ENCODE data around the gene GSTM3.

Gene GSTM3

DNA sequence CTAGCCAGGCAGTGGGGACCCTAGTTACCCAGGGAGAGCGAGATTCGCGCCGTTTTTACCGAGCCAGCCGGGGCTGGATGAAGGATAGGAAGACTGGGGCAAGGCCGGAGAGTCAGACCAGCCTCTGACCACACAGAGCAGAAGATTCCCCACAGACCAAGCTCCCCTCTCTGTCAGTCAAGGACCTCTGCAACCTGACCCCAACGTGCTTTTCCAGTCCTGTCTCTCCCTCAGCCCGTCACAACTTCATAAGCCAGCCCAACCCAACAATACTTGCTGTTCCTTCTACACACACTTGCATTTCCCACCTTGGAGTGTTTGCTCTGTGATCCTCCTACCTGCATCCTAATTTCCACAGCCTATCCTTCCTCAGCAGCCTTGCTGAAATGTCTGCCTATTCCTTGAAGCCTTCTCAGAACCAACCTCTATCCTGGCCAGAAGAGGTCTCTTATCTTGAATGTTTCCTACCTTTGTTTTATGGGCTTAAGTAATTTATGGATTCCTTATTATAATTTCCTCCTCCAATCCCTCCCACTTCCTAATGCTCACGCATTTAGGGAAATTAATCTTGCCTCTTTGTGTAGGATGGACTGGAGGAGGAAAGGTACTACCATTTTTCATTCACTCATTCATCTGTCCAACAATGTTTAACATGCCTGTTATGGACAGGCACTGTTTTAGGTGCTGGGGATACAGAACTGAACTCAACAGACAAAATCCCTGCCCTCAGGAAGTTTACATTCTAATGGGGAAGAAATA is at the start of gene GSTM3:
Gene GSTM3, minus strand, starts transcription at position 424 of the 759 bp plus-strand sequence. CDS start 751 bp downstream, outside the sequence.
- FAIRE-seq (no peak), DNase-seq (ENCODE audit: insufficient read length, low spot score) (no peak)
- TF ChIP-seq CTCF (IDR thresholded peaks at IDR 0.05; ENCODE audit: insufficient read depth, missing control alignments) = no peak

- no peak for TF ChIP-seq CTCF (IDR thresholded peaks at IDR 0.05; ENCODE audit: insufficient read depth, missing control alignments)
- DNase-seq (ENCODE audit: insufficient read length, low spot score) (no peak), FAIRE-seq (no peak)
These were observed 49.5 kb upstream of the GSTM3 start for GRCh38 chr1:109790329-109790728.

- no peak for DNase-seq (ENCODE audit: insufficient read length, low spot score)
- TF ChIP-seq CTCF (IDR thresholded peaks at IDR 0.05; ENCODE audit: insufficient read depth, missing control alignments) = no peak
- no peak for FAIRE-seq
These were observed 48.8 kb upstream of the GSTM3 start for GRCh38 chr1:109789551-109790180.

DNA sequence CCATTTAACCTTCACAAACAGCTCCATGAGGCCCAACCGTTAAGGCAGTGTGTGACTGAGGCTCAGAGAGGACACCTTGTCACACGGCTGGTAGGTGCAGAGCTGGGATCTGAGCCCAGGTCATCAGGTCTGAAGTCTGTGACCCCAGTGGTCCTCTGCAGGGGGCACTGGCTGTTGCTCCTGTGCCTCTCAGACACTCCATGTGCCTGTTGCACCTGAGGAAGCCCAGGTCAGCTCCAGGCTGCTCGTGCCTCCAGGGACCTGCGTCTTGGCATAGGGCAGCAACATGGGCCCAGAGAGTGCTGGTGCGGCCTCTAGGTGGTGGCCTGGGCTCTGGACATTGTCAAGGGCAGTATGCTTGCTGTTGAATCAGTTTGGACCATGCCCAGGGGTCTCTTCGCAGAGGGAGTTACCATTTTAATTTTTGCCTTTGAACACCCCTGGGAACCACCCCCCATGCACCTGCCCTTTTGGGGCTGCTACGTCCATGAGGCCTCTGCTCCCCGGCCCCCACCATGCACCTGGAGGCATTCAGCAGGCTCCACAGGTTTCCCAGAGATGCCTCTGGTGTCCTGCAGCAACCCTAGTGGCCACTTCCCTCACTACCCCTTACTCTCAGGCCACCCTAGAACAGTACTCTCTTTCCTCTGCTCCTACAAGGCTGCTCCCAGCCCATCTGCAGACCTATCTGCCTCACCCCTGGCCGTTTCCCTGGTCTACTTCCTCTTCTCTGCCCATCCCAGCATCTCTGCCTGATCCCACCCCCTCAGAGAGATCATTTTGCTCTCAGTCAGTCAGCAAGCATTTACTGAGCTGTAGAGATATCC is 48.1 kb upstream of the GSTM3 start:
- no peak for FAIRE-seq

GRCh38 chr1:109787845-109788601 is 47.2 kb upstream of the GSTM3 start:
- no peak for DNase-seq (ENCODE audit: insufficient read length, low spot score)
- no peak for TF ChIP-seq CTCF (IDR thresholded peaks at IDR 0.05; ENCODE audit: insufficient read depth, missing control alignments)
- no peak for FAIRE-seq

More for the DNA sequence above, 48.1 kb upstream of the GSTM3 start:
- no peak for TF ChIP-seq CTCF (IDR thresholded peaks at IDR 0.05; ENCODE audit: insufficient read depth, missing control alignments)
- DNase-seq (ENCODE audit: insufficient read length, low spot score) = no peak

DNA sequence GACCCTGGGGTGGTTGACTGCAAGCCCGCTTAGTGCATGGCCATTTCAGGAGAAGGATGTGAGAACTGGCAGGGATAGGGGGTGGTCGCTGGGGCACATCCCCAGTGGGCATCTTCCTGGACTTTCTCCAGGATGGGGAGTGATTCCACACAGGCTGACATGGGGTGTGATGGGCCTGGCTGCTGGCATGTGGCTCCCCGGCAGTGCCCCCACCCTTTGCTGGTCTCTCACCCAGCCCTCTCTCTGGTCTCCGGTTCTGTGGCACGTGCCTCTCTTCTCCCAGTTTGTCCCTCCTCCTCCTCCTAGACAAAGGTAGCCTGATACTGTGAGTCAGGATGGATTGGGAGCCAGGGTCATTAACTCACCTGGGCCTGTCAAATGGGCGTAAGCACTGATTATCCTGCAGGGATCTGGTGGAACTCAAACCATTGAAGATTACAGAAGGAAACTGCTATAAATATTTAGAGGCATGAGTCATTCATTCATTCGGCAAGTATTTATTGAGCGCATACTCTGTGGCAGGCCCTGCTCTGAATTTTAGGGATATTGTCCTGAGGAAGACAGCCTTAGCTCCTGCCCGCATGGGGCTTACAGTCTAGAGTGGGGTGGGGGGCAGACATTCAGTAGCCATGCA is 46.5 kb upstream of the GSTM3 start:
- FAIRE-seq = no peak

More for the DNA sequence above, 46.5 kb upstream of the GSTM3 start:
- no peak for TF ChIP-seq CTCF (IDR thresholded peaks at IDR 0.05; ENCODE audit: insufficient read depth, missing control alignments)
- no peak for DNase-seq (ENCODE audit: insufficient read length, low spot score)
